SK-N-MC (cell line): ENCODE data around the gene MCIDAS.

Experiments
- DNase-seq: peaks from one replicate; pipeline ENCODE4 v3.0.0-alpha.2; 2011; ENCODE audit warnings: low read depth, low spot score
- H3K27ac ChIP-seq: fragments of 200-600 bp; sonication (generic); 2 replicates; pipeline ENCODE4 v1.5.1; 2016; ENCODE audit warnings: mixed run types
- H3K36me3 ChIP-seq: fragments of 200-600 bp; sonication (generic); 2 replicates; pipeline ENCODE4 v1.6.1; 2017; ENCODE audit warnings: antibody characterized with exemption, low read length, mixed read lengths; ENCODE audit not compliant: insufficient read depth
- H3K4me3 ChIP-seq: fragments of 200-600 bp; sonication (generic); 2 replicates; pipeline ENCODE4 v1.5.1; 2016
- H3K9ac ChIP-seq: fragments of 200-600 bp; sonication (generic); 2 replicates; pipeline ENCODE4 v1.8.0; 2017; ENCODE audit warnings: mixed run types, mixed read lengths; ENCODE audit not compliant: insufficient read length
- H3K9me3 ChIP-seq: fragments of 200-600 bp; sonication (generic); 2 replicates; pipeline ENCODE4 v1.6.1; 2017; ENCODE audit warnings: low read depth, mild to moderate bottlenecking, antibody characterized with exemption, low read length, moderate library complexity, mixed read lengths
- EZH2 ChIP-seq: fragments of 200-600 bp; sonication (generic); IDR thresholded peaks from one replicate; pipeline ENCODE4 v1.6.1; 2017; ENCODE audit warnings: antibody characterized with exemption
- FOXP2 ChIP-seq: optimal IDR thresholded peaks from 2 replicates; pipeline ENCODE3; 2011; ENCODE audit warnings: mild to moderate bottlenecking, moderate library complexity; ENCODE audit not compliant: insufficient read depth; ENCODE audit errors: extremely low read length, control extremely low read depth
- POLR2AphosphoS5 ChIP-seq: IDR thresholded peaks from 2 replicates; pipeline ENCODE4 v1.6.1; 2012; ENCODE audit warnings: mild to moderate bottlenecking, low read depth, low read length, borderline replicate concordance

MCIDAS gene

GRCh38 chr5:55211184-55211874 lies 15.8 kb downstream of the MCIDAS start:
- Histone ChIP-seq H3K9me3 (no peaks in the 10 kb centered on the region), H3K9ac (no peak overlapping the region), H3K27ac (no peak overlapping the region), H3K4me3 (no peak overlapping the region), H3K36me3 (no peaks in the 10 kb centered on the region)
- TF ChIP-seq EZH2 = no peak
- TF ChIP-seq FOXP2 = no peak
- no peak for TF ChIP-seq POLR2AphosphoS5
- no peak for DNase-seq

GRCh38 chr5:55205001-55205400 lies 22.1 kb downstream of the MCIDAS start:
- Histone ChIP-seq H3K9me3 (no peaks in the 10 kb centered on the region), H3K27ac (no peak overlapping the region), H3K36me3 (no peaks in the 10 kb centered on the region), H3K4me3 (no peak overlapping the region), H3K9ac (no peak overlapping the region)
- no peak for DNase-seq
- TF ChIP-seq POLR2AphosphoS5 = no peak

- Histone ChIP-seq H3K9ac (no peak overlapping the region), H3K9me3 (no peaks in the 10 kb centered on the region), H3K36me3 (no peaks in the 10 kb centered on the region), H3K27ac (no peak overlapping the region), H3K4me3 (no peak overlapping the region)
- no peak for DNase-seq
- TF ChIP-seq POLR2AphosphoS5 = no peak
- no peak for TF ChIP-seq EZH2
- TF ChIP-seq FOXP2 = no peak
These were observed 36.0 kb downstream of the MCIDAS start for GRCh38 chr5:55191165-55191564.

- DNase-seq = no peak
- no peak overlapping the region for H3K9ac ChIP-seq
- TF ChIP-seq EZH2 (no peak), POLR2AphosphoS5 (no peak), FOXP2 (no peak)
- H3K9me3 ChIP-seq = no peaks in the 10 kb centered on the region
- no peak overlapping the region for H3K4me3 ChIP-seq
- H3K27ac ChIP-seq = no peak overlapping the region
- H3K36me3 ChIP-seq = no peaks in the 10 kb centered on the region
These were observed 38.2 kb downstream of the MCIDAS start for GRCh38 chr5:55188656-55189540.

GRCh38 chr5:55187370-55187769 lies 39.7 kb downstream of the MCIDAS start:
- peak; percentile 18 for DNase-seq
- no peak for TF ChIP-seq POLR2AphosphoS5
- no peak for TF ChIP-seq FOXP2
- no peak for TF ChIP-seq EZH2

GRCh38 chr5:55180016-55180415 lies 47.1 kb downstream of the MCIDAS start:
- no peak overlapping the region for H3K9ac ChIP-seq
- TF ChIP-seq EZH2 = no peak
- TF ChIP-seq FOXP2 = no peak
- TF ChIP-seq POLR2AphosphoS5 = no peak

More at GRCh38 chr5:55187370-55187769, 39.7 kb downstream of the MCIDAS start:
- Histone ChIP-seq H3K4me3 (no peak overlapping the region), H3K27ac (no peak overlapping the region), H3K9me3 (no peaks in the 10 kb centered on the region), H3K36me3 (no peaks in the 10 kb centered on the region), H3K9ac (no peak overlapping the region)

GRCh38 chr5:55177078-55177477 lies 50.0 kb downstream of the MCIDAS start:
- Histone ChIP-seq H3K9me3 (no peaks in the 10 kb centered on the region), H3K36me3 (no peaks in the 10 kb centered on the region), H3K27ac (no peak overlapping the region), H3K9ac (no peak overlapping the region), H3K4me3 (no peak overlapping the region)
- no peak for TF ChIP-seq FOXP2
- no peak for TF ChIP-seq EZH2
- TF ChIP-seq POLR2AphosphoS5 = no peak
- DNase-seq = no peak

More at GRCh38 chr5:55180016-55180415, 47.1 kb downstream of the MCIDAS start:
- H3K4me3 ChIP-seq = no peak overlapping the region
- DNase-seq = no peak
- no peaks in the 10 kb centered on the region for H3K9me3 ChIP-seq
- H3K27ac ChIP-seq = no peak overlapping the region
- no peaks in the 10 kb centered on the region for H3K36me3 ChIP-seq

- H3K27ac ChIP-seq = no peak overlapping the region
- no peak for DNase-seq
- TF ChIP-seq POLR2AphosphoS5 (no peak), FOXP2 (no peak), EZH2 (no peak)
- no peak overlapping the region for H3K9ac ChIP-seq
- H3K9me3 ChIP-seq = no peaks in the 10 kb centered on the region
- no peaks in the 10 kb centered on the region for H3K36me3 ChIP-seq
- H3K4me3 ChIP-seq = no peak overlapping the region
These were observed 50.8 kb downstream of the MCIDAS start for GRCh38 chr5:55176176-55176818.

- H3K9ac ChIP-seq = no peak overlapping the region
These were observed 51.3 kb downstream of the MCIDAS start for GRCh38 chr5:55175781-55176175.

More at GRCh38 chr5:55175781-55176175, 51.3 kb downstream of the MCIDAS start:
- Histone ChIP-seq H3K27ac (no peak overlapping the region), H3K36me3 (no peaks in the 10 kb centered on the region), H3K4me3 (no peak overlapping the region), H3K9me3 (no peaks in the 10 kb centered on the region)
- TF ChIP-seq FOXP2 = no peak
- no peak for TF ChIP-seq EZH2
- no peak for DNase-seq
